KOPT-K1 (cell line): Measurements from ENCODE around the gene FALEC.

Source experiments
- H3K27ac ChIP-seq: fragments of 200-600 bp; sonication (generic); 2 replicates; pipeline ENCODE4 v1.5.1; 2016; ENCODE audit warnings: antibody characterized with exemption, mild to moderate bottlenecking, low read depth, low read length; ENCODE audit not compliant: poor library complexity, severe bottlenecking
- H3K36me3 ChIP-seq: fragments of 200-600 bp; sonication (generic); 2 replicates; pipeline ENCODE4 v1.5.1; 2017; ENCODE audit warnings: antibody characterized with exemption, mild to moderate bottlenecking, low read length, moderate library complexity; ENCODE audit not compliant: insufficient read depth
- H3K9me3 ChIP-seq: fragments of 200-600 bp; sonication (generic); 2 replicates; pipeline ENCODE4 v1.5.1; 2017; ENCODE audit warnings: antibody characterized with exemption, low read length, mild to moderate bottlenecking; ENCODE audit not compliant: insufficient read depth, poor library complexity, severe bottlenecking

The FALEC gene

DNA sequence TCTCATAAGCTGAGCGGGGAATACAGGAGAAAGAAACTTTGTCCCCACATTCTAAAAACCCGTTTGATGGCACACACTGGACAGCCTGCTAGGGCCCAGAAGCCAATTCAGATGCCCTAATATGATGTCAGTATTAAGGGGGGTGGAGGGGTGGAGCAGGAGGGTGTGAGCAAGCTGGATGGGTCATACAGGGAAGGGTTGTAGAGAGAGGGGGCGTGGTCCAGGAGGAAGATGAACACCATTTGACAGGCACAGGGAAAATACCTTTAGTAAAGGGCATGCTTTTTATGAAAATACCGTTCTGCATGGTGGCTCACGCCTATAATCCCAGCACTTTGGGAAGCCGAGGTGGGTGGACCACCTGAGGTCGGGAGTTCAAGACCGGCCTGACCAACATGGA is 22.4 kb upstream of the FALEC start:
- H3K36me3 ChIP-seq = peaks cover 75% of the 10 kb centered on the region
- H3K27ac ChIP-seq = no peak overlapping the region
- no peaks in the 10 kb centered on the region for H3K9me3 ChIP-seq

DNA sequence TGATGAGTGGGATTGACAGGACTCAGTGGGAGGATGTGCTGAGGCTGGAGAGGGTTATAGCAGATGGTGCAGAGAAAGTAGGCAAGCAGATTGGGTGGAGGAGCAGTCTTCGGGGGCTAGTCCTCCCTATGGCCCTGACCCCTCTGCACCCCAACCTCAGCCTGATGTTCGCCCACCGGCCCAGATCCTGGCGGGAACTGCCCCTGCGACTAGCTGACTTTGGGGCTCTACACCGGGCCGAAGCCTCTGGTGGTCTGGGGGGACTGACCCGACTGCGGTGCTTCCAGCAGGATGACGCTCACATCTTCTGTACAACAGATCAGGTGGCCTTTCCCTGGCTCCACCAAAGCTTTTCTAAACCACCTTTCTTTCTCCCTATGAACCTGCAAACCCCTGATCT is 17.2 kb upstream of the FALEC start:
- no peak overlapping the region for H3K27ac ChIP-seq
- peaks cover 73% of the 10 kb centered on the region for H3K36me3 ChIP-seq
- H3K9me3 ChIP-seq = no peaks in the 10 kb centered on the region

- Histone ChIP-seq H3K27ac (no peak overlapping the region), H3K9me3 (no peaks in the 10 kb centered on the region), H3K36me3 (peaks cover 56% of the 10 kb centered on the region)
Measured at GRCh38 chr1:150505431-150505830, 10.1 kb upstream of the FALEC start.

DNA sequence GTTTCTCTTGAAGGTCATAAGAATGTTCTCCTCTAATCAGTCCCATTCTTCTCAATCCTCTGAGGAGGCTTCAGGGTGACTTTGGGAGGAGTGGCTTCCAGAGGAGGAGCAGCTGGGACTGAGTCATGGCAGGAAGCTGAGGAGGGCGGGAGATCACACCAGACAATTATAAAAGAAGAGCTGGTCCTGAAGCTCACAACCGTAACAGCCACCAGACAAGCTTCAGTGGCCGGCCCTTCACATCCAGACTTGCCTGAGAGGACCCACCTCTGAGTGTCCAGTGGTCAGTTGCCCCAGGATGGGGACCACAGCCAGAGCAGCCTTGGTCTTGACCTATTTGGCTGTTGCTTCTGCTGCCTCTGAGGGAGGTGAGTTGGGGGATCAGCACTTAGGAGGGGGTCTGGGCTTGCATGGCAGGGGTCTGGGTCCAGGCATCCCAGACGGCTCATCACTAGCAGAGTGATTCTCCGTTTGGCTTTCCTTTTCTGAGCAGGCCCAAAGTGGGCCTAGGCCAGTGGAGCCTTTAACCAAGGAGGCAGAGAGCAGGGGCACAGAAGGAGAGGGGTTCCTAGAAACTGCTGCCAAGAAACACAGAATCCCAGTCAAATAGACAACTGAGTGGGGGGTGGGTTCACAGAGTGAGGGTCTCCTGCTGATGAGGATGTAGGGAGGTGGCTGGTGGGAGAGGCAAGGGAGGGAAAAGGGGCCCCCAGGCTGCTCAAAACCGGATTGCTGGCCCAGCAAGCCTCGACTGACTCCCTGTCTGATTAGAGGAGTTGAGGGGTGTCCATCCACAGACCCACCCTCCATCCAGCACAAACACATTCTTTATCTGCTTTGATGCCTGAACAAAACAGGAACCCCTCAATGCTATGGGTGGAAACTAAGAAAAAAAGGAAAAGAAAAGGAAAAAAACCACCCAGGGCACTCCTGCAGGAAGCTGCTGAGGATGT is 7.4 kb upstream of the FALEC start, which contains the start of gene ECM1:
ECM1 (plus strand) TSS at position 198 of the 953 bp plus-strand sequence; CDS start at position 299, 101 bp downstream.
- H3K9me3 ChIP-seq = no peaks in the 10 kb centered on the region
- H3K36me3 ChIP-seq = peaks cover 37% of the 10 kb centered on the region
- H3K27ac ChIP-seq = no peak within 1 kb of the TSS

DNA sequence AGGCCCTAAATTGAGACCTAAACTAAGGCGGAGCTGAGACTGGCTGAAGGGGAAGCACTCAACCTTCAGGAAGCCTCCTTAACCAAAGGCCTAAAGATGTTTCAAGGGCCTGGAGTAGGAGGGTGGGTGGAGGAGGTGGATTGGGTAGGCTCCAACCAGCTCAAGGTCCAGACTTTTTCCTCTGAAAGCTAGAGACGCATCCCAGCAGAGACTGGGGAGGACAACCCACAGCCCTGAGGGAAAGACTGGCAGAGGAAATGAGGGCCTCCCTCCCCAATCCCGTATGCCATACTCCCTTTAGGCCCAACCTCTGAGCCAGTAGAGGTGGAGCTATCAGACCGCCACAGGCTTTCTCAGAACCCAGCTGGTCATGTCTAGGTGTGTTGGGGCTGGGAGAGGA is 6.6 kb upstream of the FALEC start:
- Histone ChIP-seq H3K36me3 (peaks cover 33% of the 10 kb centered on the region), H3K9me3 (no peaks in the 10 kb centered on the region), H3K27ac (no peak overlapping the region)

DNA sequence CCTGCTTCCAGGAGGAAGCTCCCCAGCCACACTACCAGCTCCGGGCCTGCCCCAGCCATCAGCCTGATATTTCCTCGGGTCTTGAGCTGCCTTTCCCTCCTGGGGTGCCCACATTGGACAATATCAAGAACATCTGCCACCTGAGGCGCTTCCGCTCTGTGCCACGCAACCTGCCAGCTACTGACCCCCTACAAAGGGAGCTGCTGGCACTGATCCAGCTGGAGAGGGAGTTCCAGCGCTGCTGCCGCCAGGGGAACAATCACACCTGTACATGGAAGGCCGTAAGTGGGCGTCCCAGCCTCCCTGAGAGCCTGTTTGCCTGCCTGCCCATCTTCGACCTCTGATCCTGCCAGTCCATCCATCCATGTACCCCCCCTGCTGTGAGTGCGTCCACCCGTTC is 4.0 kb upstream of the FALEC start:
- Histone ChIP-seq H3K36me3 (peaks cover 7% of the 10 kb centered on the region; the same call in 1 of the 2 replicates), H3K9me3 (no peaks in the 10 kb centered on the region), H3K27ac (no peak overlapping the region)

- H3K9me3 ChIP-seq = no peaks in the 10 kb centered on the region
- H3K36me3 ChIP-seq = peaks cover 1% of the 10 kb centered on the region; the same call in 1 of the 2 replicates
- H3K27ac ChIP-seq = no peak overlapping the region
Measured at GRCh38 chr1:150511985-150512660, 3.4 kb upstream of the FALEC start.

DNA sequence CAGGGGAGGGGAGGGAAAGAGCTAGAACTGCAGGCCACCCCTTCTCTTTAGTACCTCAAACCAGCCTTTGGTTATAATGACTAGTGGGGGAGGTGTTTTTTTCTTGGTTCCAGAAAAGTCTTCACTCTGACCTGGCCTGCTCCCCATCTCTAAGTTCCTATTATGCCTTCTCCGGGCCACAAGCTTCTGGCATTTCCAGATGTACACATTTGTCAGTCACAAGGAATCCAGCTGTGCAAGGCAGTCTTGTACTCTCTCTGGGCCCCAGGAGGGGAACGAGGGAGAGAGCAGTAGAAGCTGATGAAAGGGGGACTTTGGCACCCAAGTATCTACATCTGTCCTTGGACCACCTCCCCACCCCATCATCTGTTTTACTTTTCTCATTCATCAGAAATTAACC is 2.7 kb upstream of the FALEC start:
- no peak overlapping the region for H3K27ac ChIP-seq
- no peaks in the 10 kb centered on the region for H3K9me3 ChIP-seq
- H3K36me3 ChIP-seq = no peaks in the 10 kb centered on the region

GRCh38 chr1:150513351-150513791 is 2.2 kb upstream of the FALEC start:
- H3K27ac ChIP-seq = no peak overlapping the region
- H3K36me3 ChIP-seq = no peaks in the 10 kb centered on the region
- H3K9me3 ChIP-seq = no peaks in the 10 kb centered on the region

- no peaks in the 10 kb centered on the region for H3K9me3 ChIP-seq
Measured at GRCh38 chr1:150514260-150514659, 1.3 kb upstream of the FALEC start.

DNA sequence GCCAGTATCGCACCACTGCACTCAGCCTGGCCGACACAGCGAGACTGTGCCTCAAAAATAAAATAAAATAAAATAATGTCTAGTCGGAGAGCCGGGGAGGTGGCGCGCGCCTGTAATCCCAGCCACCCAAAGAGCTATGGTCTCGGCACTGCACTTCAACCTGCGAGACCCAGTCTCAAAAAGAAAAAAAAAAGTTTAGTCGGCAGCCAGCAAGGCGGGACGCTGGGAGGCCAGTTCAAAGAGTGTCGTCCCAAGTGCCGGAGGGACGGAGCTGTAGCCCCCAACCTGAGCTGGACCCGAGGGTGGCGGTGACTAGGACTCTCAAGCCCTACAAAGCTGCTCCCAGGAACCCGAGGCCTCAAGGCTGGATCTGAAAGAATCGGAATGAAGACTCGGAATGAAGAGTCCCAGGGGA is 632 bp upstream of the FALEC start:
- Histone ChIP-seq H3K9me3 (no peaks in the 10 kb centered on the region), H3K36me3 (no peaks in the 10 kb centered on the region), H3K27ac (no peak overlapping the region)

More at GRCh38 chr1:150514260-150514659, 1.3 kb upstream of the FALEC start:
- H3K36me3 ChIP-seq = no peaks in the 10 kb centered on the region
- no peak overlapping the region for H3K27ac ChIP-seq

DNA sequence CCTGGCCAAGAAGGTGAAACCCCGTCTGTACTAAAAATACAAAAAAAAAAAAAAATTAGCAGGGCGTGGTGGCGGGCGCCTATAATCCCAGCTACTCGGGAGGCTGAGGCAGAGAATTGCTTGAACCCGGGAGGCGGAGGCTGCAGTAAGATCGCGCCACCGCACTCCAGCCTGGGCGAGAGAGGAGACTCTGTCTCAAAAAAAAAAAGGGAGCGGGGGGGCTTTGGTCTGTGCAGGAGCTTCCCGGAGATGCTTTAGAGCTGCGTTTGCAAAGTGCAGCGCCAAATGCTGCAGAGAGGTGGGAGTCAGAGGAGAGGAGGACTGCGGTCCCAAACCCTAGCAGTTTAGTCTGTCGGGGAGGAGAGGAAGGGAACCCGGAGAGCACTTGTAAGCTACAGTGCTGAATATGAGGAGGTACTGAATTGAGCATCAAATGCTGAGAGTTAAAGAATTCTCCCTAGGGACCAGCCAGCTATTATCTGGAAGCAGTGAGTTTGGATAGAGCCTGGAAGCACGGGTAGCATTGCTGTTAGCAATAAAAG is 569 bp downstream of the FALEC start:
- Histone ChIP-seq H3K36me3 (no peaks in the 10 kb centered on the region), H3K9me3 (no peaks in the 10 kb centered on the region), H3K27ac (no peak overlapping the region)

DNA sequence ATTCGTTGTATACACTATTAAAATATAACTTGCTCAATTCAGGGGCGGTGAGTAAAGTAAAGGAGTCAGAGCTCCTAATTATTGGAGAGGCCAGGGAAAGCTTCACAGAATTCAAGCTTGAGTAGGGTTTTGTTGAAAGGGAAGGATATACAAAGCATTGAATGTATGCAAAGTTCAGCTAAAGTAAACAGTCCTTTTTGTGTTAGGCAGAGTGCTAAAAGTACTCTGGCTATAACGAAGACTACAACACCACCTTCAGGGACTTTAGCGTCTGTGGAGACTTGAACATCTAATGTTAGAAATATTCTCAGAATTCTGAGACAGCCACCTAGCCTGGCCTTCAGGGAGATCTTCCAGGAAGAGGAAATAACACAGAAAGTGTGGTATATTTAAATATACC is 1.1 kb downstream of the FALEC start:
- H3K9me3 ChIP-seq = no peaks in the 10 kb centered on the region
- no peaks in the 10 kb centered on the region for H3K36me3 ChIP-seq
- no peak overlapping the region for H3K27ac ChIP-seq

DNA sequence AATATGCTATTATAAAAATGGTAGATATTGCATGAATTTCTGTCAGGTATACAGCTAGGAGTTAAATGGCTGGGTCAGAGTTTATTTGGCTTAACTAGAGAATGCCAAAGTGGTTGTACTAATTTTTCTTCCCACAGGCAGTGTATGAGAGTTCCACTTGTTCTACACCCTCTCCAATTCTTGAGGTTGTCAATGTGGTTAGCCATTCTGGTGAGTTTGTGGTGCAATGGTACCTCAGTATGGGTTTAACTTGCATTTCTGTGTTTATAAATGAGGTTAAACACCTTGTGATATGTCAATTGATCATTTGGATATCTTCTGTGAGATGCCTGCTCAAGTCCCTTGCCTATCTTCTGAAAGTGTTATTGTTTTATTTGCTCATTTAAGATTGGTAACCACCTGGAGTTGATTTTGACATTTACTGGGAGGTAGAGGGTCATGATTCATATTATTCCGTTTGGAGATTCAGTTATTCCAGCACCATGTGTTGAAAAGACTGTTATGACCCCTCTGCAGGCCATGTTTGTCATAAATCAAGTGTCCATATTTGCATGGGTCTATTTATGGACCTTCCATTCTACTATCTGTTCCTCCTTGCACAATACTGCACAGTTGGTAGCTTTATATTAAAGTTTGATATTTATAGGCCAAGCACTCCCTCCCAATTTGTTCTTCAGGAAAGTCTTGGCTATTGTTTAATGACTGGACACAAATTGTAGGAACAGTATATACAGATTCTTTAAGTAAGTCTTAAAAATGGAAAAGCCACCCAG is 5.8 kb downstream of the FALEC start:
- Histone ChIP-seq H3K36me3 (no peaks in the 10 kb centered on the region), H3K27ac (no peak overlapping the region), H3K9me3 (no peaks in the 10 kb centered on the region)
